Left colon (tissue), 2 donors: ENCODE data around the gene BTBD2. TPM values are rescaled to one million over a fixed set of nuclear protein-coding genes. Genes with fewer than 3 reads are reported as not detected.

Source experiments
- ATAC-seq: fragments of 200-7000 bp; cut with Tn5 transposase; one replicate; pipeline ENCODE4 v1.9.1; 2020; ENCODE audit warnings: mild to moderate bottlenecking, moderate library complexity
- DNase-seq, 2 donors: peaks; one replicate each; pipeline ENCODE4 v3.0.0-alpha.2; 2020
- intact Hi-C, 2 donors: fragments of 100-400 bp; cut with DNase I in 1 of 2; cut with micrococcal nuclease in 1 of 2; formaldehyde crosslinking; loops; one replicate each; pipeline versions ENCODE4 v1.11.2 to v1.14.0; 2022; cut with DNase I, micrococcal nuclease
- total RNA-seq, 2 donors: library from RNA; stranded (reverse); fragmentation: NEBNext Ultra II Directional; extraction: Animal tissue kit (Norgen Biotek cat#: 25700); gene quantifications; one replicate each; pipeline ENCODE4 v1.2.1, GENCODE V29; 2021
- donor health status: DM: no; HTN: no; CAD: no.
- donor health status: DM: yes; HTN: yes; CAD: no.

The BTBD2 gene
- total RNA-seq, 2 donors from 2014 or later: 73.1 to 73.7 TPM

DNA sequence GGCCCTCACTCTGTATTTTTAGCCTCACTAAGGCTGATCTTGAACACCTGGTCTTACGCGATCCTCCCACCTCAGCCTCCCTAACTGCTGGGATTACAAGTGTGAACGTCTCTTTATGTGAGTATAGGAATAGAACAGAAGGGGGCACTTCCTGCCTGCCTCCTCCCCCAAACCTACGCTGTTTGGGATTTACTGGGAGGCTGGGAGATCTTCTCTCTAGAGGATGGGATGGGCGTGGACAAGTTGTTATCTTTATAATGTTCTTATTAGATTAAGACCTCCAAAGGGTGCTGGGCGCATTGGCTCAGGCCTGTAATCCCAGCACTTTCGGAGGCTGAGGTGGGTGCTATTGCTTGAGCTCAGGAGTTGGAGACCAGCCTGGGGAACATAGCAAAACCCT lies 77.4 kb downstream of the BTBD2 start:
- intact Hi-C loops: loop anchor here in 1 of 2 donors (10.0 kb wide), 1 partner anchor 147 kb away; no protein-coding TSS in a partner anchor
- no peak for ATAC-seq

DNA sequence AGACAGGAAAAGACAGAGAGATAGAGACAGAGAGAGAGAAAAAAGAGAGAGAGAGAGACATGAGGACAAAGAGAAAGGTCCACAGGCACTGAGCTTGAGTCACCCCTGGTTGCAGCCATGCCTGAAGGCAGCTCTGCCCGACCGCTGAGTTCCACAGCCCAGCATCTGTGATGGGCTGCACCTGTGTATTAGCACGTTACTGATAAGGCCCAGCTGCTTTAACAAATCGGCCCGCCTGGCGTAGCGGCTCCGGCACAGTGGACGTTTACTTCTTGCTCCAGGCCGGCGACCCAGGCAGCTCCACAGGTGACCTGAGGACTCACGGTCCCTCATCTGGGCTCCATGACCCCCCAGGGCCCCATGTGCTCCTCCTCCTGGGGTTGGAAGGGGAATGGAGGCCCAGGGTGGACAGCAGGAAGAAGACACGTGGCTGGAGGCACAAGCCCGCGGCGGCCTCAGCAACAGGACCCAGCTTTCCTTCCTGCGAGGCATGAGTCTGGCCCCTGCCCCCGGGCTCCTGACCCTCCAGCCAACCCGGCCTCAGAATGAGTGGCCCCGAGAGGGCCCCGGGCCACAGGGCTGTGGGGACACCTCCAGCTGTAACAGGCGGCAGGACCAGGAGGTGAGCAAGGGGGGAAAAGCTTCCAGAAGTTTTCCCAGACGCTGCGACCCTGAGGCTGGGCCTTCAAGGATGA lies 78.5 kb downstream of the BTBD2 start:
- DNase-seq: no peak
- intact Hi-C loops: loop anchor here in 1 of 2 donors (10.0 kb wide), 1 partner anchor 148 kb away; no protein-coding TSS in a partner anchor
- no peak for ATAC-seq

More for the DNA sequence above, 77.4 kb downstream of the BTBD2 start:
- no peak for DNase-seq

DNA sequence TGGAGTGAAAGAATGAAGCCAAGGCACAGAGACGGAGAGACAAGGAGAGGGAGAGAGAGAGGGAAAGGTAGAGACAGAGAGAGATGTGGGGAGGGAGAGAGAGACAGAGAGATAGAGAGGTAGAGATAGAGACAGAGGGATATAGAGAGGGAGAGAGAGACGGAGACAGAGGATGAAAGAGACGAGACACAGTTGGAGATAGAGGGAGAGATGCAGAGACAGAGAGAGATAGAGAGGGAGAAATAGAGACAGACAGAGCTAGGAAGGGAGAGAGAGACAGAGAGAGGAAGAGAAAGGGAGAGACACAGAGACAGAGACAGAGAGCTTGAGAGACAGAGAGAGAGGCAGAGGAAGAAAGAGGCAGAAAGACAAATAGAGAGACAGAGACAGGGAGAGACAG lies 79.1 kb downstream of the BTBD2 start:
- intact Hi-C loops: loop anchor here in 1 of 2 donors (10.0 kb wide), 1 partner anchor 148 kb away; no protein-coding TSS in a partner anchor
- ATAC-seq: no peak
- no peak for DNase-seq

DNA sequence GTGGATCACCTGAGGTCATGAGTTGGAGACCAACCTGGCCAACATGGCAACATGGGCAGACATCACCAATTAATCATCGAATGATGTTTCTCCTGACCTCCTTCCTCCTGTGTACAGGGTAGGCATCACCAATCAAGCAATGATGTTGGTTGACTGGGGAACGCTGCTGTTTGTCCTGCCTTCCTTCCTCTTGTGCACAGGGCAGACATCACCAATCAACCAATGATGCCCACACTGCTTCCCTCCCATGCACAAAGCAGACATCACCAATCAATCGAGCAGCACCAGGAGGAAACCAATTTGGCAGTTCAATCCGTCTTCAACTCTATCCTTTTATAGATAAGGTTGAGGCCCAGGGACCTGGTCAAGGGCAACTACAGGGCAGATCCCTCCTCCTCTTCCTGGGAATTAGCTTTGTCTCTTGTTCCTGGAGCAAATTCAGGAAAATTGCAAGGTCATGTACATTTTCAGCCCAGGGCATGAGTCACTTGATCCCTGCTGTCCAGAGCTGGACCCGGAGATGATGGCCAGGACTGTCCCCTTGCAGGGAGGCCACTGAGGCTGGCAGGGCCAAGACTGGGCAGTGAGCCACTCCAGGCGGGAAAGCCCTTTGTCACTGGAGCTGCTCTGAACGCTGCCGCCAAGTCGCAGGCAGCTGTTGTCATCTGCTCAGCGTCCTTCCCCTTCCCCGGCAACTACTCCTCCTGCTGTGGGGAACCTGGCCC lies 79.9 kb downstream of the BTBD2 start:
- intact Hi-C loops: loop anchor here in 1 of 2 donors (10.0 kb wide), 1 partner anchor 149 kb away; no protein-coding TSS in a partner anchor
- DNase-seq: no peak
- peak; percentile 24 for ATAC-seq

Other genes with a start within 250 kb of the BTBD2 start
- gene ATP8B3, start 203.4 kb downstream of the BTBD2 start, total RNA-seq: under 1 TPM; 0.52 to 0.84 TPM
- gene REXO1, start 167.2 kb downstream of the BTBD2 start, total RNA-seq: 10 to 100 TPM; 41.9 to 43.0 TPM
- gene KLF16, start 152.1 kb downstream of the BTBD2 start, total RNA-seq: 10 to 100 TPM; 30.6 to 35.9 TPM
- 10 to 100 TPM; 61.5 to 63.5 TPM for gene ABHD17A, start 130.2 kb downstream of the BTBD2 start, total RNA-seq
- 10 to 100 TPM; 19.1 to 29.1 TPM for gene ADAT3, start 110.3 kb downstream of the BTBD2 start, total RNA-seq
- gene SCAMP4, start 110.3 kb downstream of the BTBD2 start, total RNA-seq: 10 to 100 TPM; 56.3 to 76.5 TPM
- 10 to 100 TPM; 51.4 to 74.1 TPM for gene CSNK1G2, start 74.5 kb downstream of the BTBD2 start, total RNA-seq
- 100 to 1,000 TPM; 242 to 319 TPM for gene MKNK2, start 35.5 kb upstream of the BTBD2 start, total RNA-seq
- gene MOB3A, start 80.6 kb upstream of the BTBD2 start, total RNA-seq: 10 to 100 TPM; 37.9 to 48.4 TPM
- 1 to 10 TPM; 2.1 to 2.3 TPM for gene IZUMO4, start 81.2 kb upstream of the BTBD2 start, total RNA-seq
- 100 to 1,000 TPM in 1 of 2 donors, 10 to 100 TPM in 1; 99.4 to 123 TPM for gene AP3D1, start 135.9 kb upstream of the BTBD2 start, total RNA-seq
- 10 to 100 TPM; 37.6 to 41.6 TPM for gene DOT1L, start 148.2 kb upstream of the BTBD2 start, total RNA-seq
- 100 to 1,000 TPM; 198 to 213 TPM for gene PLEKHJ1, start 220.6 kb upstream of the BTBD2 start, total RNA-seq
- gene SF3A2, start 221.1 kb upstream of the BTBD2 start, total RNA-seq: 10 to 100 TPM; 60.3 to 62.7 TPM
- gene AMH, start 233.6 kb upstream of the BTBD2 start, total RNA-seq: 1 to 10 TPM; 1.6 to 1.7 TPM
- gene JSRP1, start 240.7 kb upstream of the BTBD2 start, total RNA-seq: 1 to 10 TPM in 1 of 2 donors, under 1 TPM in 1; 0.55 to 2.6 TPM